Effector memory CD8-positive, alpha-beta T cell (primary cell): ENCODE data around the gene PYY.
"Not testable (repeated sequence)": the region's sequence is repeated elsewhere in the genome, so short reads cannot be mapped to it uniquely, and the experiment has no call there.

Experiments
- ATAC-seq: fragments of 150-1000 bp; cut with Tn5 transposase; replicated peaks from 2 replicates; pipeline ENCODE4 v1.10.0; 2021; ENCODE audit warnings: mild to moderate bottlenecking, moderate library complexity
- DNase-seq, 3 experiments: peaks; one replicate each; pipeline ENCODE4 v3.0.0; 2021
- H3K27ac Mint-ChIP-seq, 2 donors: one replicate each; pipeline ENCODE4 v1.8.0; 2022; ENCODE audit warnings: mild to moderate bottlenecking in 2 of 2, mixed read lengths in 2 of 2, moderate library complexity in 2 of 2
- H3K27me3 Mint-ChIP-seq, 2 donors: one replicate each; pipeline ENCODE4 v1.8.0; 2022; ENCODE audit warnings: mixed read lengths in 2 of 2
- H3K36me3 Mint-ChIP-seq: one replicate; pipeline ENCODE4 v1.8.0; 2022; ENCODE audit warnings: mild to moderate bottlenecking, moderate library complexity, mixed read lengths; ENCODE audit not compliant: insufficient read depth
- H3K4me1 Mint-ChIP-seq, 2 donors: one replicate each; pipeline ENCODE4 v1.8.0; 2022; ENCODE audit warnings: low read depth in 2 of 2, mixed read lengths in 2 of 2
- H3K4me3 Mint-ChIP-seq, 2 donors: one replicate each; pipeline ENCODE4 v1.8.0; 2022; ENCODE audit warnings: mild to moderate bottlenecking in 2 of 2, mixed read lengths in 2 of 2, moderate library complexity in 2 of 2
- H3K9me3 Mint-ChIP-seq, 2 donors: one replicate each; pipeline ENCODE4 v1.8.0; 2022; ENCODE audit warnings: mixed read lengths in 2 of 2

Gene PYY

GRCh38 chr17:43950554-43950953 lies 3.2 kb downstream of the PYY start:
- peaks cover 57 to 89% of the 10 kb centered on the region in 2 donors for H3K27me3 Mint-ChIP-seq

GRCh38 chr17:43949781-43950180 lies 4.0 kb downstream of the PYY start:
- ATAC-seq (no peak), DNase-seq (no peak)
- Mint-ChIP-seq H3K27me3 (peaks cover 52 to 86% of the 10 kb centered on the region in 2 donors), H3K36me3 (no peaks in the 10 kb centered on the region), H3K9me3 (no peaks in the 10 kb centered on the region), H3K4me3 (no peak overlapping the region), H3K4me1 (peaks cover 0 to 5% of the 10 kb centered on the region in 2 donors), H3K27ac (no peak overlapping the region)

More at GRCh38 chr17:43950554-43950953, 3.2 kb downstream of the PYY start:
- Mint-ChIP-seq H3K4me1 (peaks cover 0 to 5% of the 10 kb centered on the region in 2 donors), H3K27ac (no peak overlapping the region), H3K9me3 (no peaks in the 10 kb centered on the region), H3K36me3 (no peaks in the 10 kb centered on the region), H3K4me3 (no peak overlapping the region)
- no peak for ATAC-seq
- no peak for DNase-seq

GRCh38 chr17:43946781-43947180 lies 7.0 kb downstream of the PYY start:
- H3K27ac Mint-ChIP-seq = peak overlapping the region in 1 of 2 donors; percentile 15
- H3K9me3 Mint-ChIP-seq = no peaks in the 10 kb centered on the region
- H3K36me3 Mint-ChIP-seq = no peaks in the 10 kb centered on the region
- ATAC-seq (no peak), DNase-seq (no peak)
- H3K27me3 Mint-ChIP-seq = peaks cover 33 to 60% of the 10 kb centered on the region in 2 donors
- H3K4me1 Mint-ChIP-seq = no peaks in the 10 kb centered on the region
- H3K4me3 Mint-ChIP-seq = no peak overlapping the region

GRCh38 chr17:43945074-43945829 lies 8.5 kb downstream of the PYY start:
- ATAC-seq (no peak), DNase-seq (no peak)
- H3K36me3 Mint-ChIP-seq = no peaks in the 10 kb centered on the region
- H3K9me3 Mint-ChIP-seq = no peaks in the 10 kb centered on the region
- H3K27me3 Mint-ChIP-seq = peaks cover 18 to 45% of the 10 kb centered on the region in 2 donors
- H3K4me1 Mint-ChIP-seq = no peaks in the 10 kb centered on the region
- H3K4me3 Mint-ChIP-seq = no peak overlapping the region
- no peak overlapping the region for H3K27ac Mint-ChIP-seq

- Mint-ChIP-seq H3K4me3 (no peak within 1 kb of the TSS), H3K9me3 (no peaks in the 10 kb centered on the region), H3K27me3 (peaks cover 0 to 33% of the 10 kb centered on the region in 2 donors), H3K27ac (no peak within 1 kb of the TSS), H3K4me1 (peaks cover 4 to 9% of the 10 kb centered on the region in 2 donors), H3K36me3 (no peaks in the 10 kb centered on the region)
- ATAC-seq (no peak), DNase-seq (no peak)
These were observed 11.6 kb downstream of the PYY start, which contains the start of gene PPY for GRCh38 chr17:43942051-43942685. PPY (minus strand) TSS chr17:43942476; CDS start chr17:43941654, 822 bp downstream.

GRCh38 chr17:43940630-43941029 lies 13.1 kb downstream of the PYY start:
- Mint-ChIP-seq H3K36me3 (peaks cover 3% of the 10 kb centered on the region), H3K27ac (no peak overlapping the region), H3K4me1 (peaks cover 4 to 10% of the 10 kb centered on the region in 2 donors), H3K4me3 (no peak overlapping the region), H3K9me3 (no peaks in the 10 kb centered on the region), H3K27me3 (peaks cover 0 to 26% of the 10 kb centered on the region in 2 donors)
- no peak for ATAC-seq
- DNase-seq = no peak

GRCh38 chr17:43939886-43940285 lies 13.9 kb downstream of the PYY start:
- Mint-ChIP-seq H3K4me1 (peaks cover 4 to 10% of the 10 kb centered on the region in 2 donors), H3K4me3 (no peak overlapping the region), H3K9me3 (no peaks in the 10 kb centered on the region), H3K36me3 (peaks cover 3% of the 10 kb centered on the region), H3K27me3 (peaks cover 0 to 22% of the 10 kb centered on the region in 2 donors), H3K27ac (no peak overlapping the region)
- no peak for ATAC-seq
- no peak for DNase-seq

- Mint-ChIP-seq H3K4me3 (peak overlapping the region; percentile 71 to 75), H3K27me3 (peaks cover 0 to 18% of the 10 kb centered on the region in 2 donors)
These were observed 14.3 kb downstream of the PYY start for GRCh38 chr17:43939452-43939851.

GRCh38 chr17:43938838-43939182 lies 14.9 kb downstream of the PYY start:
- Mint-ChIP-seq H3K27me3 (peaks cover 0 to 17% of the 10 kb centered on the region in 2 donors), H3K9me3 (no peaks in the 10 kb centered on the region), H3K27ac (peak overlapping the region; percentile 17 to 44), H3K4me3 (peak overlapping the region; percentile 71 to 75), H3K36me3 (peaks cover 3% of the 10 kb centered on the region), H3K4me1 (peaks cover 4 to 10% of the 10 kb centered on the region in 2 donors)
- DNase-seq = no peak
- ATAC-seq = no peak

More at GRCh38 chr17:43939452-43939851, 14.3 kb downstream of the PYY start:
- not testable (repeated sequence) for DNase-seq, ATAC-seq, H3K4me1 Mint-ChIP-seq, H3K36me3 Mint-ChIP-seq, H3K27ac Mint-ChIP-seq, H3K9me3 Mint-ChIP-seq

GRCh38 chr17:43936434-43936833 lies 17.3 kb downstream of the PYY start:
- Mint-ChIP-seq H3K27ac (no peak overlapping the region), H3K4me3 (no peak overlapping the region)
- no peak for ATAC-seq

GRCh38 chr17:43935926-43936261 lies 17.8 kb downstream of the PYY start:
- ATAC-seq (no peak), DNase-seq (no peak)
- no peak overlapping the region for H3K4me3 Mint-ChIP-seq
- H3K27ac Mint-ChIP-seq = no peak overlapping the region
- peaks cover 4 to 10% of the 10 kb centered on the region in 2 donors for H3K4me1 Mint-ChIP-seq
- no peaks in the 10 kb centered on the region for H3K9me3 Mint-ChIP-seq
- peaks cover 0 to 17% of the 10 kb centered on the region in 2 donors for H3K27me3 Mint-ChIP-seq
- peaks cover 3% of the 10 kb centered on the region for H3K36me3 Mint-ChIP-seq

More at GRCh38 chr17:43936434-43936833, 17.3 kb downstream of the PYY start:
- Mint-ChIP-seq H3K4me1 (peaks cover 4 to 10% of the 10 kb centered on the region in 2 donors), H3K27me3 (peaks cover 0 to 17% of the 10 kb centered on the region in 2 donors), H3K36me3 (peaks cover 3% of the 10 kb centered on the region), H3K9me3 (no peaks in the 10 kb centered on the region)
- DNase-seq = no peak

GRCh38 chr17:43935204-43935925 lies 18.4 kb downstream of the PYY start:
- ATAC-seq (no peak), DNase-seq (no peak)
- H3K27ac Mint-ChIP-seq = no peak overlapping the region
- H3K27me3 Mint-ChIP-seq = peaks cover 0 to 17% of the 10 kb centered on the region in 2 donors
- H3K9me3 Mint-ChIP-seq = no peaks in the 10 kb centered on the region
- peaks cover 3% of the 10 kb centered on the region for H3K36me3 Mint-ChIP-seq
- no peak overlapping the region for H3K4me3 Mint-ChIP-seq
- H3K4me1 Mint-ChIP-seq = peaks cover 4 to 10% of the 10 kb centered on the region in 2 donors

GRCh38 chr17:43932923-43933322 lies 20.8 kb downstream of the PYY start:
- ATAC-seq = no peak
- H3K36me3 Mint-ChIP-seq = peaks cover 3% of the 10 kb centered on the region
- H3K27me3 Mint-ChIP-seq = peaks cover 0 to 16% of the 10 kb centered on the region in 2 donors
- no peak for DNase-seq
- peak overlapping the region in 1 of 2 donors; percentile 41 for H3K27ac Mint-ChIP-seq
- H3K9me3 Mint-ChIP-seq = no peaks in the 10 kb centered on the region
- peaks cover 4 to 6% of the 10 kb centered on the region in 2 donors for H3K4me1 Mint-ChIP-seq
- no peak overlapping the region for H3K4me3 Mint-ChIP-seq
